Activated naive CD8-positive, alpha-beta T cell treated with anti-CD3 and anti-CD28 coated beads, Interleukin-2, amount 50 U/mL, for 16 hours (primary cell): ENCODE measurements around the gene ARHGAP22.

Experiments
- DNase-seq: peaks from one replicate; pipeline ENCODE4 v3.0.0-alpha.2; 2020; ENCODE audit warnings: low read depth, low spot score

Gene ARHGAP22

DNA sequence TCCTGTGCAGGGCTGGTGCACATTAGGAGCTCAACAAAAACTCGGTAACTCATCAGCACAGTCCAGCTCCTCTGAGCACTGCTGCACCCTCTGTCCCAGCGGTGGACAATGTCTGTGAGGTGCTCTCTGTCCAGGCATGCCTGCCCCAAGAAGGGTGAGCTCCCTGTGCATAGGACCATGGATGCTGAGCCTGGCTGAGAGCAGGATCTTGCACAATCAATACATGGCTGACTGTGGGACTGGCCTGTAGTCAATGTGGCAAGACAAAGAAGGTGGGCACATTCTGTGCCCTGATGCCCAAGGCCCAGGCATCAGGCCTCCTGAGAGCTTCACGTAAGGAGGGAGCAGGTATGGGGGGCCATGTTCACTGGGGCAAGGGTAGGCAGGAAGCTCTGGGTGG, 17.1 kb downstream of the ARHGAP22 start:
- DNase-seq = no peak

DNA sequence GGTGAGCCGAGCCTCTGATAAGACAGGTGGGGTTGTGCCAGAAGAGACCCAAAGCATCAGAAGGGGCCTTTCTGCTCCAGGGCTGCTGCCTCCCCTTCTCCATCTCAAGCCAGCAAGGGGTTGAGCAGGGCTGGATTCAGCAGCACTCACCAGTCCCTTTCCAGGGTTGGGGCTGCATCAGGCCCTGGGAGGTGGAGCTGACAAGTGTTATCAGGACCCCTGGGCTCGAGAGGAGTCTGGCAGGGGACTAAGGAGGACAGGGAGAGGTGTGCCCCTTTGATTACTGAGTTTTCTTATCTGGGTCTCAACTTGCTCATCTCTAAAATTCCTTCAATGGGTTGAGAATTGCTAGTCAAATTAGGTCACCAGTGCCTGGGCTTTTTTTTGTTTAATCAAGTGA, 17.8 kb downstream of the ARHGAP22 start:
- no peak for DNase-seq

DNA sequence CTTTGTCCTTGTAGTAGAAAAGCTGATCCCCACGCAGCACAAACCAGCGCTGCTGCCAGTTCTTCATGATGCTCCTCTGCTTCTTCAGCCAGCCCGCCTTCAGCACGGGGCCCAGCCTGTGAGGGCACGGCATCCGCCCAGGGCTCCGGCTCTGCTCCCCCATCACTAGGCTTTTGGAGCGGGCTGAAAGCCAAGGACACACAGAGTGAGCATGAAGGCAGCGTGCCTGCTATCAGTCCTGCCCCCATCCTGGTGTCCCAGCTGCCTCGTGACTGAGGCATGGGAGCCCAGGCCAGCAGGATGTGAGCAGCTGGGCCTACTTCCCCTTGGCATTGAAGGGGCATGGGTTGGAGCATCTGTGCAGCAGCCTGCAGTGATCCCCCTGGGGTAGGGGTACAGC, 21.9 kb downstream of the ARHGAP22 start:
- no peak for DNase-seq

DNA sequence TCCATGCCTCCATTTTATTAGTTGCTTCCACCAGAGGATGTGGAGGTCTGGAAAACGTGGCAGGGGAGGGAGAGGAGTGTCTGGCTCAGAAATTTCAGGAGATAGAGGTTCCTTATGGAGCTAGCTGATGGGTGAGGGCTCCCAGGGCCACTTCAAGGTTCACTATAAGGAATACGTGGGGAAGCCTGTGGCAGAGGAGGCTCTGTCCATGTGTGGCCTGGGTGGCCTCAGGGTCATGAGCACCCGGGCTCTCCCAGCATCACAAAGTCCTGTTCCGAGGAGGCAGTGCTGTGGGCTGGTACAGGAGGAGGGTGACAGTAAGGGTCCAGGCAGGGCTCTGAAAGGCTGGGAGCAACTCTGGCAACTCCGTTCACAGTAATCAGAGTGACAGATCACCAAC, 24.6 kb downstream of the ARHGAP22 start:
- no peak for DNase-seq

DNA sequence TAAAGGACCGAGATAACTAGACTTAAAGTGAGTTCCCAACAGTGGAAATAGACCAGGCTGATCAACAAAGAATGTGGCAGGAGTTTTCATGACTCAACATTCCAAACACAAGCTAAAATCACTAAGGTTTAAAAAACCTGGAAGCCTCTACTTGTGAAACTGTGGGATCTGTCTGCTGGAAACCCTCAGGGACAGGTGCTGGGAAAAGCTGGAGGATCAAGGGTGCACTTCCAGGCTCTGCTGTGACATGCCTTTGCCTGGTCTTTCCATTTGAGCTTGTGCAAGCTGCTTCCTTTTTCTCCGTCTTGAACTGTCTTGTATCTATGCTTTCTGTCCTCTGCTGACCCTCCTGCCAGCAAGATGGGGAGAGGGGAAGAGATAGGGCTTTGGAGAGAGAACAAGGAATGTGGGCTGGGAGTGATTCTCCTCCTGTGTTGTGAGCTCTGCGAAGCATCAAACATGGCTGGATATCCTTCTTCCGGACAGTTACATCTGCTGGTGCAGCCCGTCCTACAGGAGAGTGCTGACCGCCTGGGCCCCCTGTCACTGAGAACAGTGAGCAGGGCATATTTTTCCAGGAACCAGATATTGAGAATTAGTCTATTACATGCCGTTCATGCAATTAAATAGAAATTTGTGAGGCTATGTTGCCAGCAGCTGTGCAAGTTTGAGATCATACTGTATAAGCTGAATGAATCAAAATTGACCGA, 25.5 kb downstream of the ARHGAP22 start:
- DNase-seq = no peak

DNA sequence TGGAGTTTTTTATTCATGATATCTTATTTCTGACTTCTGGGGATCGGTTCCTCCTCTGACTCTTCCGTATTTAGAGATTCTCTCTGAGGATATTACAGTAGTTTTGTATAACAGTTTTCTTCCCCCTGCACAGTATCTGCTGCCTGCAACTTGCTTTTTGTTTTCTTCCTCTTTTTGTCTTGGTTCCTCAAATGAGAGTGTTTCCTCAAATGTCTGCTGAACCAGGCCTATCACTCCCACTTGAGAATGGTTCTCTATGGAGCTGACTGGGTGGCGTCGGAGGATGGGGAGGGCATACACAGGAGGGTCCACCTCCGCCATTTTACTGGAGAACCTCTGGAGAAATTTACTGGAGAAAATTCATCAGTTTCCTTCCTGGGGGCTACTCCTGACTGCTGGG, 27.7 kb downstream of the ARHGAP22 start:
- DNase-seq = no peak

DNA sequence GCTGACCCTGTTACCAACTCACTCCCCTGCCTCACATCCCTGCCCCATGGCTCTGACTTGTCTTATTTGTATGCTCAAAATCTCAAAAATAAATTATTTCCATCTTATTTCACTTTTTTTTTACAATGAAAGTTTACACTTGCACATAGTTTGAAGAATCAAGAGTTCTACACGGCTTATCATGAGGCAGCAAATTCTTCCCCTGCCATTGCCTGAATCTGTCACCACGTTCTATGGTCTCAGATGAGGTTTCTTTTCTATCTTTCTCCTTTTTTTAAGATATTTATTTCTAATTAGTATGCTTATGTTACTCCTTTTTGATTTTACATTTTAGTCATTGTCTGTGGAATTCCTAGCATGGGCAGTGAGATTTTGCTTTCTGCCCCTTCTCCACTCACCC, 28.4 kb downstream of the ARHGAP22 start:
- DNase-seq = no peak

DNA sequence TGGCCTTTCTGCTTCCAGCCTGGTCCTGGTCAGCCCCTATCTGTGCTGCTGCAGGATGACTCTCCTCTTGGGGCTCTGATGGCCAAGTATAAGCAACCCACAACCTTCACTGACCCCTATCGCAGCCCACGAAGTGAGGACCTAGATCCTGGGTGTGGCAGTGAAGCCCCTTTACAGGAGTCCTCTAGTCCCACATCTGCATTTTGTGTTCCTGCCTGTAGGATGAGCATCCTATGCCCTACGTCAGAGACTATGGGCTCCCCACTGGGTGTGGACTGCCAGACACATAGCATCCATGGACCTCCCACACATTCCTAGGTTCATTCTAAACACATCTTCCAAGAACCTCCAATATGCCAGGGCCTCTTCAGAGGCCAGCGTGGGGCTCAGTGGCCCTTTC, 29.0 kb downstream of the ARHGAP22 start:
- DNase-seq = no peak

DNA sequence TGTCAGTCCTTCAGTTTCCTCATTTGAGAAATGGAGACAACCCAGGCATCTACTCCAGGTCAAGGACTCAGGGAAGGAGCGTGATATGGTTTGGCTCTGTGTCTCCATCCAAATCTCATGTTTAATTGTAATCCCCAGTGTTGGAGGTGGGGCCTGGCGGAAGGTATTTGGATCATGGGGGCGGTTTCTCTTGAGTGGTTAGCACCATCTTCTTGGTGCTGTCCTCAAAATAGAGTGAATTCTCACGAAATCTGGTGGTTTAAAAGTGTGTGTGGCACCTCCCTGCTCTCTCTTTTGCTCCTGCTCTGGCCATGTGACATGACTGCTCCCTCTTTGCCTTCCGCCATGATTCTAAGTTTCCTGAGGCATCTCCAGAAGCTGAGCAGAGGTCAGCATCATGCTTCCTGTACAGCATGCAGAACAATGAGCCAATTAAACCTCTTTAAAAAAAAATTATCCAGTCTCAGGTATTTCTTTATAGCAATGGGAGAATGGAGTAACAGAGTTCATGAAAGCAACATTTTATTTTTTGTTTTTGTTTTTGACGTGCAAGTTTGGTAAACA, 30.0 kb downstream of the ARHGAP22 start:
- DNase-seq = no peak

DNA sequence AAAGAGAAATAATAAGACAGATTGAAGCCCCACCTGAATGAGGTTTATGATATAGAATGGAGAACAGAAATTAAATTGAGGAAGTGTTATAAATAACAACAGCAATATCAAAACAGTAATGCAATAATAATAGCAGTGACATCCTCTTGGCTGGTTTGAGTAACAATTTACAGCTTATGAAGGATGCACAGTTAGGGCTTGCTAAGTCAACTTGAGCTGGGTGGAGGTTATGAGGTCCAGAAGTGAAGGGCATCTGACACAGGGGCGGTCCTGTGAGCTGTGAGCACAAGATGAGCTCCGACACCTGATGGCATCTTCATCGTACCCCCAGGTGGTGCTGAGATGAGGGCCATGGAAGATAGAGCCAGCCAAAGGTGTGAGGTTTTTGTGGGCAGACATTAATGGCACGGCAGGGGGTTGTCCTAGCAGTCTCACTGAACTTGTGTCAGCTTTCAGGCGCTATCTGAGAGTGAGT, 30.5 kb downstream of the ARHGAP22 start:
- no peak for DNase-seq

DNA sequence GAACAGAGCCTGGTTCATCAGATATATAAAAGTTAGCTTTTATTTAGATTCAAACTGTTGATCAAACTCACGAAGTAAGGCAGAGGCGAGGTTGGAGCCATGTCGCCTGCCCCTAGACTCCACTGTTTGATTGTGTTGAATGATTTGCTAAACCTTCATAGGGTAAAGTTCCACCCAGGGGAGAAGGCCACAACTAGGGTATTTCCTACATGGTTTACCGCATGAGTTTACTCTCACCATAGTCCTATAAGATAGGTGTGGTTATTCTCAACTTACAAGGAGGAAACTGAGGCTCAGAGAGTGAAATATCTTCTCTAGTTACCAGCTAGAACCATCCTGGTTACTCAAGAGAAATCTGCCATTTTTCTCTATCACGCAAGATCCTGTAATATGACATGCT, 31.8 kb downstream of the ARHGAP22 start:
- DNase-seq = no peak

DNA sequence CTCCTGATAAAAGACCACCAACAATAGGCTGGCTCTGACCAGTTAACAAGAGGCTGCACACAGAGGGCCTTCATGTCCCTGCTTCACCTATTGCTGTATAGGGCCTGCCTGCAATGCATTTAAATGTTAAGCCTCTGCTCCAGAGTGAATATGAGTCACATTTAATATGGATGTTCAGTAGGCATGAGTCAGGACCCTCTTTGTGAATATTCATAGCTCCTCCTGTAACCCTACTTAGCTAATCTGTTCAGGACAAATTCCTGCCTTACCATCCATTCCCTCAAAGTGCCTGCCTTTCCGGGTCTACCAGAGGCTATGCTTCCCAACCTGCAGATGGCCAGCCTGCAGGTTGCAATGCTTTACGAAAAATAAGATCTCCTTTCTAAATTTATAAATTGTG, 32.5 kb downstream of the ARHGAP22 start:
- no peak for DNase-seq

DNA sequence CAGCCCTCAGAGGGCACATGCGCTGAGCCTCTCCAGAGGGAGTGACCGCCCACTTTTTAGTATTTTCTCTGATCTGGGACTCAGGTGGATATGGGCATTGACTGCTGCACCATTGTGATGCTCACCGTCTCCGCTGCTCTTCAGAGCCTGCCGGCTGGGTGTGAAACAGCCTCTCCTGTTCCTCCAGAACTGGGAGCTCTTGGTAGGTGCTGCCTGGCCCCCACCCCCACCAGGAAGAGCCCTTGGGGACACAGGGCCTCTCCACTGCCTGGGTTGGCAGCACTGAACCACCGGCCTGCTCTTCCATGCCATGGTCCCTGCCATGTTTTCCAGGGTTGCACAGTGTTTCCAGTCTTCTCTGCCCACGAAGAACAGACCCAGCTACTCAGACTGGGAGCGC, 36.3 kb downstream of the ARHGAP22 start:
- no peak for DNase-seq

DNA sequence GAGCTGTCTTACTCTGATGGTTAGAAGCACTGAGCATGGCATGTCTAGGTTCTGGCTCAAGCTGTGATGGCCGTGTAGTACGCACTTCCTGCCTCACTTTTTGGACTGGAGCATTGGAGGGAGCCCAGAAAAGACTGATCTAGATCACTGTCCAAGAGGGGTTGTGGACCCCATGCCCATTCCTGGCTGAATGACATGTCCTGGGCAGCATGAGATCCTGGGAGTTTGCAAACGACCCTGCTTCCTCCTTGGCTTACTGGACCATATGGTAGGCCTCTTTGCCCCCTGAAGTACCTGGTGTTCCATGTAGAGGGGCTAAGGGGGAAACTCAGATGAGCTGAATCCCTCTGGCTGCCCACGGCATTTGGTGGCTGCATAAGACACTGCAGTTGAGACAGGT, 36.7 kb downstream of the ARHGAP22 start:
- no peak for DNase-seq

DNA sequence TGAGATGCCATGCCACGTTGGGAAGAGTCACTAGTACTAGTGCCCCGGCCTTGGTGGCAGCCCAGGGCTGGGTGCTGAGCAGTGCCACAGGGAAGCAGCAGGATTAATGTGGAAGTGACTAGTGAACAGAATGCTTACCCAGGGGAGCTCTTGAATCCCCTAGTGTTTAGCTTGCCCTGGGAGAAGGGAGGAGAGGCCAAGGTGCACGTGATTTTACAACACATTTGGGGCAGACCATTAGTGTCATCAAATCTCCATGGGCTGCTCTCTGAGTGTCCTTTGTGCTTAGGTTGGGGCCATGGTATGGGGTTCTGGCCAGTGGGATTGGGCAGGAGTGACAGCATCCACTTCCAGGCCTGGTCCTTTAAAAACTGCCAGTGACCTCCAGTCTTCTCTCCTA, 37.5 kb downstream of the ARHGAP22 start:
- DNase-seq = no peak

DNA sequence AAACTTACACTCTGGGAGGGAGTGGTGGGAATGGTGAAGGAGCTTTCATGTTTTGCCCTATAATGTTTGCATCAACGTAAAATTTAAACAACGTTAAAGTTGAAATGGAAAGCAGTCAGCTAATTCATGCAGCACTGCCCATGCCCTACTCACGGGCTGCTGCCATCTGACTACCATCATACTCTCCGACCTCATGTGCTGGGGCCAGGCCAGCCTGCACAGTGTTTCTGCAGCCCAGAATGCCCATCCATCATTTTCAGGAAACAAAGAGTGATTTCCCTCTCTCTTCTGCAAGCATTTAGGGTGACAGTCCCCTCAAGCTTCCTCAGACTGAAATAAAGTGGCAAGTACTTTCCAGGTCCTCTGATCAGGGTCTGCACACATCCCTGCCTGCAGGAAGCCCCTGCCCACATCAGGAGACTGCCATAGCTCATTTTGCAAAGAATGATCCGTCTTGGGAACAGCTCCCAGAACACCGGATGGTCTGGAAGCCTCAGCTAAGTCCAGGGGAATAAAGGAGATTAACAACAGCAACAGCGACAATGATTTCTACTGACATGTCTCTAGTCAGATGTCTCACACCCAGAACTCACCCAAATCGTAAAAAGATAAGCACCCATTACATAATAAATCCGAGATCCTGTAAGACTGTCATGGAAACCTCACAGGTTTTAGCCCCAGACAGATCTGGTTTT, 40.3 kb downstream of the ARHGAP22 start:
- DNase-seq = no peak

DNA sequence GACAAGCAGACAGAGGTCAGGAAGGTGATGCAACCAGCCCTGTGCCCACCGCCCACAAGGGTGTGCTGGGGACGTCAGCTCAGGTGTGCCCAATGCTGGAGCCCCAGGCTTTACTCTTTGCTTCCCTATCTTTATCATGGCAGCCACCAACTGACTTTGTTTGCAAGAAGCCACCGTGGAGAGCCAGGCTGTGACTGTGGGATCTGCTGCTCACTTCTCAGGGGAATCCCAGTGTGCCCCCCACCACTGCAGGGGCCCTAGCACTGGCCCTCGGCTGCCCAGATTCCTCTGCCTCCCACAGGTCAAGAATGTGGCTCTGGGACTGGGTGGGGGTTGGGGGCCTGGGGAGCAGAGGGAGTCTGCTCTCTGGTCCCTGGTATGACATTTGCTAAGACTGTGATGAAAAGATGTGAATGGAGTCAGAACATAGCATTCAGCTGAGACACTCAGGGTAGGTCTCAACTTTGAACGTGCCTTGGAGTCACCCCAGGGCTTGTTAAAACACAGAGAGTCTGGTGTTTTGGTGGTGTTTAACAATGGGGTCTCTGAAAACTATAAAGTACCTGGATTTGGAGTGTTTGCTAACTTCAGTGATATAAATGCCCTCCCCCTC, 47.3 kb downstream of the ARHGAP22 start:
- DNase-seq = no peak

DNA sequence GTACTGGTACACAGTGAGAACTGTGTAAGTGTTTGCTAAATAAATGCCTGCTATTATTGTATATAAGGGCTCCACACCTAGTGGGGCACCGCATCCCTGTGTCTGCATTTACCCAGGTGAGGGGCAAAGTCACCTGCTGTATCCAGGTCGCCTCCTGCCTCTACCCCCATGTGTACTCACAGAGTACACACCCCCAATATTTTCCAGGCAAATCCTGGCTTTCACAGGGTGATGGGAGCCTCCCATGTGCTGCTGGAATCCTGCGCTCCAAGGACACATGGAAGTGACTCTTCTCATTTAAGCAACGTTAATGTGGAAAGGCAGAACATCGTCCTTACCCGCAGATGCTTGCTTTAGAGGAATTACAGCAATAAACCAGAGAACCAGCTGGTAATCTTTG, 48.2 kb downstream of the ARHGAP22 start:
- no peak for DNase-seq

DNA sequence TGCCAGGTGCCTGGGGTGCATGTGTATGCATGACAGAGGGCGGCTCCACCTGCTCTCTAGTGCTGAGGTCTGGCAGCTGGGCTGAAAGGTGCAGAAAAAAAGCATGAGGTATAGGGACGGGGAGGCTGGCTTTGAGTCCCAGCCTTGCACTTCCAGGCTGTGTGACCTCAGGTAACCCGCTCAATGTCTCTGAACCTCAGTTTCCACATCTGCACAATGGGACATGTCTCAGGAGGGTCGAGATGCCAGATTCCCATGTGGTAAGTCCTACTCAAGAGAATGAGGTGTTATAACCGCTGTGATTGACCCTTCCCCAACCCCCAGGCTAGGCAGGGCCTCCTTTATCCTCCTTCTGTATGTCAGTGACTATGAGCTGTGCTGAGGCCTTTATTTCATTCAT, 48.8 kb downstream of the ARHGAP22 start:
- DNase-seq = no peak

DNA sequence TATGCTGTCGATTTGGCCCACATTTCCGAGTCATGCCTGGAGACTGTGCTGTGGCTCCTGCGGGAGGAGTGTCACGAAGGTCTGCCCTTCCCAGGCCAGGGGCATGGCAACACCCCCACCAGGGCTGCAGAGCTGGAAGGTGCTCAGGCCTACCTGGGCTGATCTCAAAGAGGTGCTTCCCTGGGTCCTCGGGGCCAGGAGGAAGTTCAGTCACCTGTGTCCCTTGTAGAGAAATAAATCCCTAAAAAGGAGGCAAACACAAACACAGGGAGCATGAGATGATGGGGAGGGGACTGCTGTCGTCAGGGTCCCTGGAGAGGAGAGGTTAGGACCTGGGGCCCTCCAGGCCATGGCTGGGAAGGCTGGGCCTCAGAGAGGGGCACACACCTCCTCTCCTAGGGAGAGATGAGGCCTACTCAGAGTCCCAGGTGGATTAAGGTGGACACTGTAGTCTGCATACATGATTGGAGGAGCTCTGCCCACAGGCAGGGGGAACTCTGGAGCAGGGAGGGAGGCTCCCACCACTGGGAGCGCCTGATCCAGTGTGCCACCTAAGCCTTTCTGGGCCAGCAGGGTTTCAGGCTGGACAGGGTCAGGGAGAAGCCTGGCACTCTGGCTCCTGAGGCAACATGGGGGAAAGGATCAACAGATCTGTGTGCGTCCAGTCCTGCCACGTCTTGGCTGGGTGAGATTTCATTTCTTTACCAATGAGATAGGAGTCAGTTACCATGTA, 49.4 kb downstream of the ARHGAP22 start:
- DNase-seq = no peak

DNA sequence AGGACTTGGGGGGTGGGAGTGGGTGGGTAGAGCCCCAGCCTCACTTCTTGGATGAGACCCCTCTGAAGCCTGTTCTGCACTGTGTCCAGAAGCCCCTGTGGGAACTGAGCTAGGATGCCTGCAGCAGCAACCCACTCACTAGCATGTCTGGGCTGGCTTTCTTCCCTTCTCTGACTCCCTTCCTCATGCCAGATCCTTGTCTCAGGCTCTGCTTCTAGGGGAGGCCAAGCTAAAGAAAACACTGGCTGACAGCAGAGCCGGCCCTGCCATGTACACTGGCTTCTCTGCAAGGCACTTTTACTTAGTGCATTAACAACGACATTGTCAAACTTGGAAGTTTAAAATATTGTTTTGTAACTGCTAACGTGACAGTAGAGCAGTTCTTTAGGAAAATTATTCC, 50.2 kb downstream of the ARHGAP22 start:
- no peak for DNase-seq

DNA sequence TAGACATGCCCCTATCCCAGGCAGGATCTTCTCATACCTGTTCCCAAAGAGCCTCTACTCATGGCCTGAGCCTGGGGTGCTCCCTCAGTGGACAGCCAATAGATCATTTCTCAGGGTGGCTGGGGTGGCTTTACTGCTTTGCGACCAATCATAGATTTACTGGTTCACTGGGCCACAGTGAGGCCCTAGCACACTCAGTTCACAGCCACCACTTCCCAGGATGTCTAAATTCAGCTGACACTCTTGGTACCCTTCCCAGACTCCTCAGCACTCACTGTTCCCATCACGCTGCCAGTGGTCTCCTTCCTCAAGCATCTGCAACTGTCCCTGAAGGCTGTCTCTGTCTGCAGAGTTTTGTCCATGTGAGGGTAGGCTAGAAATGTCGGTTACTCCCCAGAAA, 50.6 kb downstream of the ARHGAP22 start:
- DNase-seq = no peak
